CD4-positive, alpha-beta memory T cell (primary cell): Measurements from ENCODE around the gene DIPK1B. TPM values are rescaled to one million over a fixed set of nuclear protein-coding genes. Genes with fewer than 3 reads are reported as not detected.
A peak's percentile ranks its signal among the peaks of the same experiment; 100 is the strongest.

Experiments
- CTCF ChIA-PET: fragments of 350-600 bp; sonication (Branson Sonifier 250); formaldehyde crosslinking; loops from one replicate; lab custom pipeline; 2021; ENCODE audit warnings: inconsistent platforms; ENCODE audit not compliant: partially characterized antibody; lab: Charles Lee
- POLR2A ChIA-PET: fragments of 350-600 bp; sonication (Branson Sonifier 250); formaldehyde crosslinking; loops from one replicate; lab custom pipeline; 2021; ENCODE audit not compliant: partially characterized antibody; lab: Charles Lee
- DNase-seq, 5 donors: peaks; one replicate each; pipeline versions ENCODE4 v3.0.0 to v3.0.0-alpha.2; 2020 to 2022; ENCODE audit warnings: mixed read lengths in 1 of 5
- H3K27ac ChIP-seq: one replicate; pipeline ENCODE4 v1.7.0; 2013; ENCODE audit warnings: low read depth, low read length
- H3K27me3 ChIP-seq: 2 replicates; pipeline ENCODE4 v1.7.0; 2013; ENCODE audit warnings: mild to moderate bottlenecking, low read length, moderate library complexity; ENCODE audit not compliant: insufficient read depth
- H3K36me3 ChIP-seq: 2 replicates; pipeline ENCODE4 v1.7.0; 2013; ENCODE audit warnings: mild to moderate bottlenecking, low read length, moderate library complexity; ENCODE audit not compliant: insufficient read depth
- H3K4me1 ChIP-seq: 2 replicates; pipeline ENCODE4 v1.7.0; 2013; ENCODE audit warnings: mild to moderate bottlenecking, low read length, moderate library complexity; ENCODE audit not compliant: insufficient read depth
- H3K4me3 ChIP-seq, 2 donors: one replicate each; pipeline ENCODE4 v1.7.0; 2013; ENCODE audit warnings: low read length in 2 of 2, mild to moderate bottlenecking in 1 of 2
- H3K9me3 ChIP-seq, 2 donors: one replicate each; pipeline ENCODE4 v1.7.0; 2013; ENCODE audit warnings: low read length in 2 of 2, control low read depth in 1 of 2; ENCODE audit not compliant: control insufficient read depth in 1 of 2
- H3K27ac Mint-ChIP-seq, 7 donors: one replicate each; pipeline ENCODE4 v1.8.0; 2020 to 2021; ENCODE audit warnings: mixed read lengths in 7 of 7, mild to moderate bottlenecking in 6 of 7, inconsistent platforms in 3 of 7, moderate library complexity in 3 of 7
- H3K27me3 Mint-ChIP-seq, 2 donors: one replicate each; pipeline ENCODE4 v1.8.0; 2020 to 2021; ENCODE audit warnings: mixed read lengths in 2 of 2
- H3K36me3 Mint-ChIP-seq, 2 donors: one replicate each; pipeline ENCODE4 v1.8.0; 2020 to 2021; ENCODE audit warnings: mixed read lengths in 2 of 2, inconsistent platforms in 1 of 2, mild to moderate bottlenecking in 1 of 2
- H3K4me1 Mint-ChIP-seq, 4 donors: one replicate each; pipeline ENCODE4 v1.8.0; 2020 to 2021; ENCODE audit warnings: mixed read lengths in 4 of 4, mild to moderate bottlenecking in 1 of 4
- H3K4me3 Mint-ChIP-seq, 8 donors: one replicate each; pipeline ENCODE4 v1.8.0; 2020 to 2021; ENCODE audit warnings: mixed read lengths in 8 of 8, mild to moderate bottlenecking in 7 of 8, moderate library complexity in 6 of 8, inconsistent platforms in 3 of 8
- H3K9me3 Mint-ChIP-seq, 8 donors: one replicate each; pipeline ENCODE4 v1.8.0; 2020 to 2021; ENCODE audit warnings: mixed read lengths in 8 of 8, mild to moderate bottlenecking in 5 of 8, inconsistent platforms in 3 of 8, moderate library complexity in 1 of 8
- intact Hi-C: fragments of 100-400 bp; cut with micrococcal nuclease; formaldehyde crosslinking; loops from one replicate; pipeline ENCODE4 v1.15.1; 2023
- polyA plus RNA-seq, 2 donors: library from polyadenylated mRNA; unstranded; fragments of 300-500 nt; fragmentation: Illumina TruSeq; gene quantifications; one replicate each; pipeline ENCODE4 v1.2.3, GENCODE V29; 2021
- total RNA-seq, 2 experiments: library from RNA; stranded (reverse); gene quantifications; one replicate each; pipeline ENCODE4 v1.2.3, GENCODE V29; 2021

Gene DIPK1B
- not detected for total RNA-seq
- not detected for polyA plus RNA-seq

GRCh38 chr9:136711751-136712689 is at the start of gene DIPK1B:
Gene DIPK1B (plus strand): TSS chr9:136712572. CDS start chr9:136712666, 94 bp downstream.
- H3K4me3 Mint-ChIP-seq, result peak within 1 kb of the TSS; percentile 59 to 78 (median 68)
- Histone ChIP-seq H3K9me3 (no peaks in the 10 kb centered on the region), H3K4me1 (peaks cover 4% of the 10 kb centered on the region), H3K27me3 (peaks cover 8% of the 10 kb centered on the region), H3K27ac (no peak within 1 kb of the TSS), H3K4me3 (no peak within 1 kb of the TSS), H3K36me3 (no peaks in the 10 kb centered on the region)
- peak within 1 kb of the TSS in 1 of 7 donors; percentile 51 for H3K27ac Mint-ChIP-seq
- peaks cover 9 to 18% of the 10 kb centered on the region in 2 donors for H3K27me3 Mint-ChIP-seq
- POLR2A ChIA-PET, result interaction anchor here (4.8 kb wide), 1 partner anchor 16 kb away, joined by 25 read pairs; no protein-coding TSS in a partner anchor
- no peak for DNase-seq
- CTCF ChIA-PET, result no interaction called here
- no peaks in the 10 kb centered on the region for H3K9me3 Mint-ChIP-seq
- peaks cover 0 to 5% (median 2%) of the 10 kb centered on the region in 4 donors for H3K4me1 Mint-ChIP-seq
- intact Hi-C loops, result no loop called here
- H3K36me3 Mint-ChIP-seq, result no peaks in the 10 kb centered on the region

- H3K27ac ChIP-seq, result no peak within 1 kb of the TSS
- no peak for DNase-seq
- H3K9me3 ChIP-seq, result no peaks in the 10 kb centered on the region
- no peak within 1 kb of the TSS for H3K4me3 ChIP-seq
- CTCF ChIA-PET, result interaction anchor here (0.7 kb wide), 1 partner anchor 174 kb away, joined by 3 read pairs; no protein-coding TSS in a partner anchor
- H3K4me1 ChIP-seq, result peaks cover 19% of the 10 kb centered on the region
- peaks cover 7% of the 10 kb centered on the region for H3K27me3 ChIP-seq
- peak within 1 kb of the TSS in 1 of 8 donors; percentile 29 for H3K4me3 Mint-ChIP-seq
- intact Hi-C loops, result no loop called here
- peaks cover 0 to 2% (median 0%) of the 10 kb centered on the region in 8 donors for H3K9me3 Mint-ChIP-seq
- H3K27ac Mint-ChIP-seq, result no peak within 1 kb of the TSS
- no peaks in the 10 kb centered on the region for H3K36me3 ChIP-seq
- H3K36me3 Mint-ChIP-seq, result no peaks in the 10 kb centered on the region
- peaks cover 4 to 14% of the 10 kb centered on the region in 2 donors for H3K27me3 Mint-ChIP-seq
- H3K4me1 Mint-ChIP-seq, result peaks cover under 1 to 8% (median 5%) of the 10 kb centered on the region in 4 donors
- POLR2A ChIA-PET, result no interaction called here
Observed at GRCh38 chr9:136662656-136663581, 49.5 kb upstream of the DIPK1B start, which contains the start of gene EGFL7. Gene EGFL7 (plus strand): TSS chr9:136662916. CDS start chr9:136668283, 5,367 bp downstream.

- POLR2A ChIA-PET, result no interaction called here
- no peaks in the 10 kb centered on the region for H3K36me3 Mint-ChIP-seq
- CTCF ChIA-PET, result interaction anchor here (1.0 to 1.2 kb wide), 3 partner anchors 8 to 176 kb away, joined by 3 read pairs; no protein-coding TSS in a partner anchor
- H3K27ac Mint-ChIP-seq, result no peak overlapping the region
- Histone ChIP-seq H3K9me3 (no peaks in the 10 kb centered on the region), H3K27me3 (no peaks in the 10 kb centered on the region), H3K36me3 (no peaks in the 10 kb centered on the region), H3K4me3 (no peak overlapping the region), H3K27ac (no peak overlapping the region), H3K4me1 (peaks cover 8% of the 10 kb centered on the region)
- DNase-seq, result no peak
- peaks cover 0 to 6% (median 0%) of the 10 kb centered on the region in 4 donors for H3K4me1 Mint-ChIP-seq
- peak overlapping the region in 2 of 8 donors; percentile 40 to 76 for H3K4me3 Mint-ChIP-seq
- intact Hi-C loops, result no loop called here
- peaks cover 2 to 11% of the 10 kb centered on the region in 2 donors for H3K27me3 Mint-ChIP-seq
- peaks cover 0 to 2% (median 0%) of the 10 kb centered on the region in 8 donors for H3K9me3 Mint-ChIP-seq
Observed at GRCh38 chr9:136664000-136664915, 48.1 kb upstream of the DIPK1B start.

GRCh38 chr9:136665111-136665703 is 47.2 kb upstream of the DIPK1B start:
- Histone ChIP-seq H3K36me3 (no peaks in the 10 kb centered on the region), H3K27ac (no peak overlapping the region), H3K9me3 (no peaks in the 10 kb centered on the region), H3K27me3 (no peaks in the 10 kb centered on the region), H3K4me3 (no peak overlapping the region), H3K4me1 (peaks cover 5% of the 10 kb centered on the region)
- peak overlapping the region in 7 of 8 donors; percentile 39 to 81 (median 58) for H3K4me3 Mint-ChIP-seq
- ChIA-PET CTCF (interaction anchor here (0.9 kb wide), 1 partner anchor 21 kb away, joined by 3 read pairs; no protein-coding TSS in a partner anchor), POLR2A (interaction anchor here (1.1 kb wide), 1 partner anchor 180 kb away, joined by 3 read pairs; no protein-coding TSS in a partner anchor)
- intact Hi-C loops, result no loop called here
- H3K9me3 Mint-ChIP-seq, result peaks cover 0 to 1% (median 0%) of the 10 kb centered on the region in 8 donors
- H3K4me1 Mint-ChIP-seq, result peaks cover 0 to 6% (median 0%) of the 10 kb centered on the region in 4 donors
- H3K27me3 Mint-ChIP-seq, result peaks cover 2 to 10% of the 10 kb centered on the region in 2 donors
- H3K36me3 Mint-ChIP-seq, result no peaks in the 10 kb centered on the region
- DNase-seq, result no peak
- H3K27ac Mint-ChIP-seq, result no peak overlapping the region

DNA sequence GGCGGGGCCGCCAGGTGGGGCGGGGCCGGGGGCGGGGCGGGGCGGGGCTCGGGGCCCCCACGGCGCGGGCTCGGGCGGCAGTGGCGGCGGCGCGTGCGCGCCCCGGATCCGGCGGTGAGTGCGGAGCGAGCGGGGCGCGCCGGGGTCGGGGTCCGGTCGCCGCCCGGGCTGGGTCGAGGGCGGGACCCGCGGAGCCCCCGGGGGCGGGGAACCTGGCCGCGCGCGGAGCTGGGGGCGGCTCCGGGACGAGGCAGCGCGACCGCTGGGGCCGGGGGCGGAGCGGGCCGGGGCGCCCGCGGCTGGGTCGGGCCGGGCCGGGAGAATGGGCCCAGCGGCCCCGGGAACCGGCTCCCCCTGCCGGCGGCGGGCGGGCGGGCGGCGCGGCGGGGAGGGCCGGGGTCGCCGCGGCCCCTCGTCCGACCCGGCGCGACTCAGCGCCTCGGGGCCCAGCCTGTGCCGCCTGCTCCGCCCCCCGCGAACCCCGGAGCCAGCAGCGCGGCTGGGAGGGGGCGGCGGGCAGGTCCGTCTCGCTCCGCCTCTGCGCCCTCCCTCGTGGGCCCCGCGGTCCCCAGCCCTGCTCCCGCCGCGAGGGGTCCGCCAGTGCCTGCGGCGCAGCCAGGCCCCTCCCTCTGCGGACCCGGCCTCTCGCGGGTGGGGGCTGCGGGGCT is 46.5 kb upstream of the DIPK1B start:
- Histone ChIP-seq H3K4me3 (no peak overlapping the region), H3K9me3 (no peaks in the 10 kb centered on the region), H3K27ac (no peak overlapping the region), H3K36me3 (no peaks in the 10 kb centered on the region), H3K27me3 (no peaks in the 10 kb centered on the region), H3K4me1 (peaks cover 5% of the 10 kb centered on the region)
- no peaks in the 10 kb centered on the region for H3K9me3 Mint-ChIP-seq
- intact Hi-C loops, result no loop called here
- peaks cover 2 to 7% of the 10 kb centered on the region in 2 donors for H3K27me3 Mint-ChIP-seq
- H3K27ac Mint-ChIP-seq, result no peak overlapping the region
- peaks cover 0 to 6% (median 0%) of the 10 kb centered on the region in 4 donors for H3K4me1 Mint-ChIP-seq
- CTCF ChIA-PET, result interaction anchor here (0.9 kb wide), 1 partner anchor 21 kb away, joined by 3 read pairs; no protein-coding TSS in a partner anchor
- no peak overlapping the region for H3K4me3 Mint-ChIP-seq
- H3K36me3 Mint-ChIP-seq, result no peaks in the 10 kb centered on the region
- POLR2A ChIA-PET, result interaction anchor here (1.1 kb wide), 1 partner anchor 180 kb away, joined by 3 read pairs; no protein-coding TSS in a partner anchor
- DNase-seq, result peak in 1 of 5 donors; percentile 29
